A673 (cell line): ENCODE data around the gene ASTN2. TPM values are rescaled to one million over a fixed set of nuclear protein-coding genes. Genes with fewer than 3 reads are reported as not detected.

Experiments used
- BruUV-seq: library from RNA; stranded (reverse); fragments of 400-500 nt; replicated peaks from 2 replicates; lab custom pipeline; 2021; lab: Mats Ljungman, UMichigan
- CTCF ChIA-PET: fragments of 300-600 bp; sonication (Branson Sonifier 250); formaldehyde crosslinking; loops from one replicate; lab custom pipeline; 2022; ENCODE audit warnings: antibody characterized with exemption; lab: Charles Lee
- POLR2A ChIA-PET: fragments of 300-600 bp; sonication (Branson Sonifier 250); formaldehyde crosslinking; loops from one replicate; lab custom pipeline; 2022; ENCODE audit warnings: antibody characterized with exemption; ENCODE audit not compliant: low non-redundant PET; lab: Charles Lee
- DNase-seq: peaks from one replicate; pipeline ENCODE4 v3.0.0-alpha.2; 2015; ENCODE audit warnings: low spot score
- H3K27ac ChIP-seq: fragments of 200-600 bp; sonication (generic); 2 replicates; pipeline ENCODE4 v1.5.1; 2016; ENCODE audit warnings: mixed run types, low read depth, mild to moderate bottlenecking, mixed read lengths, antibody characterized with exemption, low read length; ENCODE audit not compliant: poor library complexity, severe bottlenecking
- H3K27me3 ChIP-seq: fragments of 200-600 bp; sonication (generic); replicated peaks from 2 replicates; pipeline ENCODE4 v1.6.1; 2017; ENCODE audit warnings: mixed run types, low read depth, mild to moderate bottlenecking, mixed read lengths, antibody characterized with exemption, low read length; ENCODE audit not compliant: insufficient read depth, poor library complexity
- H3K36me3 ChIP-seq: fragments of 200-600 bp; sonication (generic); 2 replicates; pipeline ENCODE4 v1.6.1; 2016; ENCODE audit warnings: mixed run types, mild to moderate bottlenecking, mixed read lengths, antibody characterized with exemption, low read length; ENCODE audit not compliant: insufficient read depth, poor library complexity, severe bottlenecking
- H3K4me1 ChIP-seq: fragments of 200-600 bp; sonication (generic); 2 replicates; pipeline ENCODE4 v1.6.1; 2017; ENCODE audit warnings: mixed run types, mild to moderate bottlenecking, mixed read lengths, antibody characterized with exemption, low read length; ENCODE audit not compliant: insufficient read depth, poor library complexity, severe bottlenecking
- H3K4me3 ChIP-seq: fragments of 200-600 bp; sonication (generic); 2 replicates; pipeline ENCODE4 v1.5.1; 2016; ENCODE audit warnings: low read depth, mixed run types, mild to moderate bottlenecking, mixed read lengths, low read length; ENCODE audit not compliant: poor library complexity, severe bottlenecking
- H3K9me3 ChIP-seq: fragments of 200-600 bp; sonication (generic); 2 replicates; pipeline ENCODE4 v1.6.1; 2016; ENCODE audit warnings: mixed run types, low read depth, mild to moderate bottlenecking, mixed read lengths, antibody characterized with exemption, low read length; ENCODE audit not compliant: poor library complexity, severe bottlenecking
- CTCF ChIP-seq: fragments of 300-800, 200-600 bp; sonication (generic); conservative IDR thresholded peaks from 2 replicates; pipeline ENCODE4 v1.5.1; 2017; ENCODE audit warnings: low read depth, mild to moderate bottlenecking, antibody characterized with exemption, low read length, moderate library complexity, mixed read lengths
- EZH2 ChIP-seq: fragments of 200-600 bp; sonication (generic); IDR thresholded peaks from 2 replicates; pipeline ENCODE4 v1.6.1; 2017; ENCODE audit warnings: borderline replicate concordance, low read depth, mild to moderate bottlenecking, mixed read lengths, antibody characterized with exemption, low read length; ENCODE audit not compliant: poor library complexity, severe bottlenecking
- intact Hi-C: fragments of 100-400 bp; cut with micrococcal nuclease; formaldehyde crosslinking; loops from one replicate; pipeline ENCODE4 v1.10.0; 2022; ENCODE audit not compliant: unreplicated experiment
- total RNA-seq: library from RNA; stranded (reverse); gene quantifications from 2 replicates; pipeline ENCODE4 v1.2.3, GENCODE V29; 2021

ASTN2 gene
- total RNA-seq, 1 experiment from 2014 or later = 3.4 TPM

- DNase-seq = no peak
- CTCF ChIA-PET = no interaction called here
- BruUV-seq = no TSS peak
These were observed 78.9 kb downstream of the ASTN2 start for GRCh38 chr9:117335837-117336433.

GRCh38 chr9:117334101-117334500, 80.8 kb downstream of the ASTN2 start:
- POLR2A ChIA-PET = no interaction called here
- H3K4me3 ChIP-seq = no peak overlapping the region
- H3K27me3 ChIP-seq = no peaks in the 10 kb centered on the region
- DNase-seq = no peak
- no peaks in the 10 kb centered on the region for H3K36me3 ChIP-seq
- CTCF ChIA-PET = no interaction called here
- H3K27ac ChIP-seq = no peak overlapping the region
- no peak for TF ChIP-seq EZH2
- no peak for TF ChIP-seq CTCF
- H3K4me1 ChIP-seq = no peaks in the 10 kb centered on the region
- intact Hi-C loops = no loop called here
- no TSS peak for BruUV-seq
- no peaks in the 10 kb centered on the region for H3K9me3 ChIP-seq

More at GRCh38 chr9:117335837-117336433, 78.9 kb downstream of the ASTN2 start:
- no peak overlapping the region for H3K4me3 ChIP-seq
- no peaks in the 10 kb centered on the region for H3K4me1 ChIP-seq
- no peaks in the 10 kb centered on the region for H3K9me3 ChIP-seq
- H3K36me3 ChIP-seq = no peaks in the 10 kb centered on the region
- no peaks in the 10 kb centered on the region for H3K27me3 ChIP-seq
- intact Hi-C loops = no loop called here
- POLR2A ChIA-PET = no interaction called here
- H3K27ac ChIP-seq = no peak overlapping the region
- TF ChIP-seq EZH2 (no peak), CTCF (no peak)

GRCh38 chr9:117325831-117326230, 89.0 kb downstream of the ASTN2 start:
- H3K27ac ChIP-seq = no peak overlapping the region
- no peaks in the 10 kb centered on the region for H3K27me3 ChIP-seq
- no peaks in the 10 kb centered on the region for H3K4me1 ChIP-seq
- ChIA-PET CTCF (no interaction called here), POLR2A (no interaction called here)
- TF ChIP-seq EZH2 (no peak), CTCF (no peak)
- BruUV-seq = no TSS peak
- H3K36me3 ChIP-seq = no peaks in the 10 kb centered on the region
- H3K9me3 ChIP-seq = no peaks in the 10 kb centered on the region
- no peak for DNase-seq
- H3K4me3 ChIP-seq = no peak overlapping the region
- intact Hi-C loops = no loop called here
